ENCODE results near the gene PDXP.

PDXP gene

DNA sequence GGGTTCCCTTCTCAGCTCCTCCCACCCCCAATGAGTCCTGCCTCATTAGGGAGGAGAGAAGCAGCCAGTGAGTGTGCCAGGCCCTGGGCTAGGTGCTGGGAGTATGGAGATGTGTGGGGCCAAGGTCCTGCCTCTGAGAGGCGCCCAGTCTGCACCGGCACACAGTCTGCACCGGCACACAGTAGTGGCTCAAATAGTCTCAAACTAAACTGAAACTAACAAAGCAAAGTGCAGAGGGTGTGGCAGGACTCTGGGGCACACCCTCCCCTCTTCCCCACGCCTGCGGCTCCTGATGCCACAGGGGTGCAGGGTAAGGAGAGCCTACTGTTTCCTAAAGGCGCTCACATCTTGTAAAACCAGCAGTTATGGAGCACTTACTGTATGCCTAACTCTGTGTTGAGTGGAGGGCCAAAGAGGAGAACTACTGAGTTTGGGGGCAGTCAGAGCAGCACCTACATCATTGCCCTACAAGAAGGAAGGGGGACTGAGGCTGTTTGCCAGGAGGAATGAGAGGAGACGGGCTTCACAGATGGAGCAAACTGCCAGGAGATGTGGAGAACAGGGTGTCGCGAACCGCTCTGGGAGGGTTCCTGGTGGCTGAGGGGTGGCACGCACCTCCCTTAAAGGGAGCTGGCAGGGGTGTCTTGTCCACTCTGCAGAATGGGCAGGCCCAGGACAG is 20.0 kb upstream of the PDXP start:
- Histone ChIP-seq H3K9me3 (ENCODE audit: severe bottlenecking) (no peaks in the 10 kb centered on the region), H3K27ac (no peak overlapping the region; the same call in 1 of the 2 replicates), H3K27me3 (ENCODE audit: insufficient read depth, low read depth, severe bottlenecking) (no peaks in the 10 kb centered on the region), H3K36me3 (peaks cover 7% of the 10 kb centered on the region), H3K4me3 (ENCODE audit: low read depth, low read length) (no peak overlapping the region; the same call in 1 of the 2 replicates)
- DNase-seq: no peak
- TF ChIP-seq CTCF (IDR thresholded peaks at IDR 0.05; ENCODE audit: low read depth, low read length): no peak

DNA sequence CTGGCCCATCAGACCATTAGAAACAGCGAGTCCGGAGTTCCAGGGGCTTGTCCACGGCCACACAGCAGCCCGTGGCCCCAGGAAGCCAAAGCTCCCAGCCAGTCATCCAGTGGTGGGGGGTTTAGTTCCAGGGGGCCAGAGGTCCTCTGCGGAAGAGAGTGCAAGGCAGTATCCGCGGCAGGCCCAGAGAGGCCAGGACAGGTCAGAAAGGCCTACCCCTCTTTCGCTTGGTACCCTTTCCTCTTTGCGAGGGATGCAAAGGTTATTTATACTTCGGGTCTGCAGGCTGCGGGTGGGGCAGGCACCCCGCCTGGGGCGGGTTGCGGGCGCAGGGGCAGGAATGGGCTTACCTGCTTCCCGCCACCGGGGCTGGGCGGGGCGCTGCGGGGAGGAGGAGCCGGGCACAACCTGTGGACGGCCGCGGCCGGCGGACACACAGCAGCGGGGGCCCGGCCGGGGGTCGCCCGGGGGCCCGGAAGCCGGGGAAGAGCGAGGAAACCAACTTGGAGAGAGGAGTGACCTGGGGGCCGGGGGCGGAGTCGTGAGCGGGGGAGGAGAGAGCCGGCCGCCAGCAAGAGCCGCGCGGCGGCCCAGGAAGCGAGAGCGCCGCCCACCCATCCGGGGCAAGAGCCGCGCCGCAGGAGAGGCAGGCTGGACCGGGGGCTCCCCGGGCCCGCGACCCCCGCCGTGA is 19.3 kb upstream of the PDXP start, which contains the start of gene SH3BP1:
Gene SH3BP1 (plus strand): TSS at position 600 of the 691 bp plus-strand sequence. CDS start 119 bp downstream, outside the sequence.
- Histone ChIP-seq H3K9me3 (ENCODE audit: severe bottlenecking) (no peaks in the 10 kb centered on the region), H3K4me3 (ENCODE audit: low read depth, low read length) (peak within 1 kb of the TSS; percentile 71), H3K27ac (peak within 1 kb of the TSS; percentile 45; the same call in 1 of the 2 replicates), H3K36me3 (peaks cover 9% of the 10 kb centered on the region), H3K27me3 (ENCODE audit: insufficient read depth, low read depth, severe bottlenecking) (no peaks in the 10 kb centered on the region)
- no peak for TF ChIP-seq CTCF (IDR thresholded peaks at IDR 0.05; ENCODE audit: low read depth, low read length)
- DNase-seq: peak; percentile 55

- H3K36me3 ChIP-seq: peaks cover 9% of the 10 kb centered on the region
- no peak for TF ChIP-seq CTCF (IDR thresholded peaks at IDR 0.05; ENCODE audit: low read depth, low read length)
- peak overlapping the region; percentile 71 for H3K4me3 ChIP-seq (ENCODE audit: low read depth, low read length)
- H3K27ac ChIP-seq: peak overlapping the region; percentile 45; the same call in 1 of the 2 replicates
- H3K27me3 ChIP-seq (ENCODE audit: insufficient read depth, low read depth, severe bottlenecking): no peaks in the 10 kb centered on the region
- no peaks in the 10 kb centered on the region for H3K9me3 ChIP-seq (ENCODE audit: severe bottlenecking)
- no peak for DNase-seq
These were observed 18.5 kb upstream of the PDXP start for GRCh38 chr22:37639771-37640590.

GRCh38 chr22:37640591-37641560 is 17.6 kb upstream of the PDXP start:
- H3K27me3 ChIP-seq (ENCODE audit: insufficient read depth, low read depth, severe bottlenecking): no peaks in the 10 kb centered on the region
- no peak for TF ChIP-seq CTCF (IDR thresholded peaks at IDR 0.05; ENCODE audit: low read depth, low read length)
- H3K27ac ChIP-seq: no peak overlapping the region
- no peak for DNase-seq
- no peaks in the 10 kb centered on the region for H3K9me3 ChIP-seq (ENCODE audit: severe bottlenecking)
- H3K4me3 ChIP-seq (ENCODE audit: low read depth, low read length): peak overlapping the region; percentile 71; the same call in 1 of the 2 replicates
- H3K36me3 ChIP-seq: peaks cover 9% of the 10 kb centered on the region

GRCh38 chr22:37641561-37641949 is 17.0 kb upstream of the PDXP start:
- Histone ChIP-seq H3K4me3 (ENCODE audit: low read depth, low read length) (no peak overlapping the region), H3K27ac (no peak overlapping the region), H3K9me3 (ENCODE audit: severe bottlenecking) (no peaks in the 10 kb centered on the region), H3K27me3 (ENCODE audit: insufficient read depth, low read depth, severe bottlenecking) (no peaks in the 10 kb centered on the region), H3K36me3 (peaks cover 9% of the 10 kb centered on the region)
- no peak for DNase-seq
- TF ChIP-seq CTCF (IDR thresholded peaks at IDR 0.05; ENCODE audit: low read depth, low read length): no peak
